K562 (cell line): ENCODE measurements around the gene RPL36AL. TPM values are rescaled to one million over a fixed set of nuclear protein-coding genes. Genes with fewer than 3 reads are reported as not detected.

Source experiments
- CCNT2 ChIP-seq: IDR thresholded peaks from 2 replicates; pipeline ENCODE4 v1.6.1; 2011; ENCODE audit warnings: borderline replicate concordance, low read depth, mild to moderate bottlenecking, moderate library complexity, mixed read lengths, low read length; ENCODE audit not compliant: insufficient read length; ENCODE audit errors: extremely low read depth
- MYNN ChIP-seq, 2 experiments: sonication (generic); formaldehyde crosslinking in 1 of 2; IDR thresholded peaks; 2 replicates each; pipeline versions ENCODE4 v1.5.0 to v1.6.1; 2016 to 2020; ENCODE audit warnings: antibody characterized with exemption in 1 of 2, missing genetic modification reagents in 1 of 2
- NEUROD1 ChIP-seq: fragments of 150-350 bp; IDR thresholded peaks from 2 replicates; pipeline ENCODE4 v1.6.1; 2014; ENCODE audit warnings: borderline replicate concordance, low read length, low read depth; ENCODE audit not compliant: partially characterized antibody
- SMC3 ChIP-seq: conservative IDR thresholded peaks from 2 replicates; pipeline ENCODE4 v1.6.1; 2011; ENCODE audit warnings: low read depth, low read length, improper control_type of control experiment; ENCODE audit not compliant: insufficient read depth
- YY1 ChIP-seq, 3 experiments: IDR thresholded peaks; 2 replicates each; pipeline ENCODE4 v1.6.1; 2011; ENCODE audit warnings: low read length in 2 of 3, mild to moderate bottlenecking in 2 of 3, moderate library complexity in 2 of 3, borderline replicate concordance in 1 of 3, control low read depth in 1 of 3, low read depth in 1 of 3; ENCODE audit not compliant: insufficient read depth in 3 of 3, insufficient replicate concordance in 2 of 3, control insufficient read depth in 1 of 3, insufficient read length in 1 of 3; ENCODE audit errors: extremely low read depth in 1 of 3
- ZNF347 ChIP-seq: fragments of 450-650 bp; formaldehyde crosslinking; IDR thresholded peaks from 2 replicates; pipeline ENCODE4 v1.4.0; 2020; ENCODE audit warnings: low read depth, mild to moderate bottlenecking, moderate library complexity
- ZNF408 ChIP-seq: fragments of 250-450 bp; sonication (Bioruptor Pico); IDR thresholded peaks from 2 replicates; pipeline ENCODE4 v1.4.0; 2020; ENCODE audit warnings: low read depth, mild to moderate bottlenecking, moderate library complexity
- ZNF75A ChIP-seq: fragments of 450-650 bp; formaldehyde crosslinking; IDR thresholded peaks from 2 replicates; pipeline ENCODE4 v1.4.0; 2020; ENCODE audit warnings: mild to moderate bottlenecking
- polyA plus RNA-seq, 8 experiments: library from polyadenylated mRNA; depleted of rRNA in 4 of 8; stranded (reverse) in 5 of 8; unstranded in 3 of 8; fragments of >200 nt; fragmentation: Nextera tagmentation in 2 of 8; fragmentation: Illumina TruSeq in 1 of 8; extraction: Ambion mirVana in 2 of 8; extraction: Trizol in 1 of 8; gene quantifications; 2 replicates each; pipeline versions ENCODE4 v1.2.1 to v1.2.3, GENCODE V29; 2011 to 2014; ENCODE audit warnings: inconsistent platforms in 1 of 8, missing spikeins in 1 of 8
- total RNA-seq, 7 experiments: library from RNA; depleted of rRNA in 6 of 7; stranded (reverse); fragments of >200 nt in 6 of 7; fragmentation: Illumina TruSeq in 2 of 7; extraction: Trizol in 2 of 7; gene quantifications; 2 replicates each; pipeline versions ENCODE4 v1.2.1 to v1.2.3, GENCODE V29; 2011 to 2021; ENCODE audit warnings: low replicate concordance in 1 of 7
- TF ChIP-seq, protein P1 (sequence below): fragments of 450-650 bp; formaldehyde crosslinking; IDR thresholded peaks from 2 replicates; pipeline ENCODE4 v1.4.0; 2020; ENCODE audit warnings: mild to moderate bottlenecking, moderate library complexity
- TF ChIP-seq, protein P2 (sequence below), 2 experiments: fragments of 450-650 bp; conservative IDR thresholded peaks; 2 replicates each; pipeline ENCODE4 v1.6.1; 2017; ENCODE audit warnings: mild to moderate bottlenecking in 2 of 2, moderate library complexity in 2 of 2
- TF ChIP-seq, protein P3 (sequence below): fragments of 200-800 bp; sonication (Bioruptor generic); IDR thresholded peaks from 2 replicates; pipeline ENCODE4 v1.6.1; 2017; ENCODE audit warnings: missing genetic modification characterization, missing compliant biosample characterization
- TF ChIP-seq, protein P4 (sequence below): sonication (generic); formaldehyde crosslinking; IDR thresholded peaks from 2 replicates; pipeline ENCODE4 v1.8.0; 2022; ENCODE audit warnings: mild to moderate bottlenecking, missing genetic modification reagents
- TF ChIP-seq, protein P5 (sequence below), 2 experiments: fragments of 450-650 bp; IDR thresholded peaks; 2 replicates each; pipeline ENCODE4 v1.6.1; 2016
- TF ChIP-seq, protein P6 (sequence below): fragments of 450-650 bp; IDR thresholded peaks from 2 replicates; pipeline ENCODE4 v1.6.1; 2014; ENCODE audit warnings: low read depth, mild to moderate bottlenecking, moderate library complexity, borderline replicate concordance

RPL36AL gene
- total and polyA plus RNA-seq, 9 of the 15 experiments (the other 6 are each of a cell fraction or from before 2014, with no cell fraction given): 146 to 674 (median 360) TPM

DNA sequence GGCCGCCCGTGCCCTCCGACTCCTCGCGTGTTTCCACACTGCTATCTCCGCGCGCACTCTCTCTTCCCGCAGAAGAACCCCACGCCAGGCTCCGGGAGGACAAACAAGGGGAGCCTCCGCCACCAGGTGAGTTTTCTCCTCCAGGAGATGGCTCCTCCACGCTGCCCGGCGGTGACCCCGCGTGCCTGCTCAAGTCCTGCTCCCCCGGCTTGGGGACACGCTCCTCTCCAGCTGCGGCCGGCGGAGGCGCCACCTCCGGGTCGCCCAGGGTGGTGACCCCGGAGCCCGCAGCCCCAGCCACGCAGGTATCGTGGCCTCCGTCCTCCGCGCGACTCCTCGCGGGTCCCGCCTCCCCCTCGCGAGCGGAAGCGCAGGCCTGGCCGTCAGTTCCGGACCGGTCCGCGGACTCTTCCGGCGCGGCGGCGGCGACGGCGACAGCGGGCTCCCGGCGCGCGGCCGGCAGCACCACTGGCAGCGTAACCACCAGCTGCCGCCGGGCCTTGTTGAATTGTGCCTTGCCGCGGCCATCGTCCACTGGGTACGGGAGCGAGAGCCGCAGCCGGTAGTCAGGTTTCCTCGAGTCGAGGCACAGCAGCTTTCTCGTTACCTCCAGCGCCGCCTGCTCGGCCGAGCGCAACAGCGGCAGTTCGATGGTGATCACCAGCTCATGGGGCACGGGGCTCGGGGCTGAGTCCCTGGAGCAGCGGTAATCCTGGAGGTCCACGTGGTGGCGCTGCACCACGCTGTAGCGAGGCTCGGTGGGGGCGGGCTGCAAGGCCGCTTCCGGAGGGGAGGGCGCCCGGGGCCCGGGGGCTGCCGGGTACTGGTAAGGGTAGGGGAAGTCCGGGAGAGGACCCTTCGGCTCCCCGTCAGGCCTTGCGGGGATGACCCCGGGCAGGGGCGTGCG is 13.5 kb upstream of the RPL36AL start (continued):
- TF ChIP-seq, protein P1, sequence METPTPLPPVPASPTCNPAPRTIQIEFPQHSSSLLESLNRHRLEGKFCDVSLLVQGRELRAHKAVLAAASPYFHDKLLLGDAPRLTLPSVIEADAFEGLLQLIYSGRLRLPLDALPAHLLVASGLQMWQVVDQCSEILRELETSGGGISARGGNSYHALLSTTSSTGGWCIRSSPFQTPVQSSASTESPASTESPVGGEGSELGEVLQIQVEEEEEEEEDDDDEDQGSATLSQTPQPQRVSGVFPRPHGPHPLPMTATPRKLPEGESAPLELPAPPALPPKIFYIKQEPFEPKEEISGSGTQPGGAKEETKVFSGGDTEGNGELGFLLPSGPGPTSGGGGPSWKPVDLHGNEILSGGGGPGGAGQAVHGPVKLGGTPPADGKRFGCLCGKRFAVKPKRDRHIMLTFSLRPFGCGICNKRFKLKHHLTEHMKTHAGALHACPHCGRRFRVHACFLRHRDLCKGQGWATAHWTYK: peak; percentile 64; the same call in 1 of the 2 replicates
- TF ChIP-seq ZNF408 (CRISPR knock-in tag): no peak
- TF ChIP-seq, protein P2, sequence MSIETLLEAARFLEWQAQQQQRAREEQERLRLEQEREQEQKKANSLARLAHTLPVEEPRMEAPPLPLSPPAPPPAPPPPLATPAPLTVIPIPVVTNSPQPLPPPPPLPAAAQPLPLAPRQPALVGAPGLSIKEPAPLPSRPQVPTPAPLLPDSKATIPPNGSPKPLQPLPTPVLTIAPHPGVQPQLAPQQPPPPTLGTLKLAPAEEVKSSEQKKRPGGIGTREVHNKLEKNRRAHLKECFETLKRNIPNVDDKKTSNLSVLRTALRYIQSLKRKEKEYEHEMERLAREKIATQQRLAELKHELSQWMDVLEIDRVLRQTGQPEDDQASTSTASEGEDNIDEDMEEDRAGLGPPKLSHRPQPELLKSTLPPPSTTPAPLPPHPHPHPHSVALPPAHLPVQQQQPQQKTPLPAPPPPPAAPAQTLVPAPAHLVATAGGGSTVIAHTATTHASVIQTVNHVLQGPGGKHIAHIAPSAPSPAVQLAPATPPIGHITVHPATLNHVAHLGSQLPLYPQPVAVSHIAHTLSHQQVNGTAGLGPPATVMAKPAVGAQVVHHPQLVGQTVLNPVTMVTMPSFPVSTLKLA (conservative IDR thresholded peaks at IDR 0.05): peak; percentile 50 to 89
- TF ChIP-seq, protein P3, sequence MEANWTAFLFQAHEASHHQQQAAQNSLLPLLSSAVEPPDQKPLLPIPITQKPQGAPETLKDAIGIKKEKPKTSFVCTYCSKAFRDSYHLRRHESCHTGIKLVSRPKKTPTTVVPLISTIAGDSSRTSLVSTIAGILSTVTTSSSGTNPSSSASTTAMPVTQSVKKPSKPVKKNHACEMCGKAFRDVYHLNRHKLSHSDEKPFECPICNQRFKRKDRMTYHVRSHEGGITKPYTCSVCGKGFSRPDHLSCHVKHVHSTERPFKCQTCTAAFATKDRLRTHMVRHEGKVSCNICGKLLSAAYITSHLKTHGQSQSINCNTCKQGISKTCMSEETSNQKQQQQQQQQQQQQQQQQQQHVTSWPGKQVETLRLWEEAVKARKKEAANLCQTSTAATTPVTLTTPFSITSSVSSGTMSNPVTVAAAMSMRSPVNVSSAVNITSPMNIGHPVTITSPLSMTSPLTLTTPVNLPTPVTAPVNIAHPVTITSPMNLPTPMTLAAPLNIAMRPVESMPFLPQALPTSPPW: peak; percentile 93
- no peak for TF ChIP-seq MYNN (IDR thresholded peaks at IDR 0.05)
- no peak for TF ChIP-seq MYNN (CRISPR knock-in tag; IDR thresholded peaks at IDR 0.05)
- TF ChIP-seq, protein P4, sequence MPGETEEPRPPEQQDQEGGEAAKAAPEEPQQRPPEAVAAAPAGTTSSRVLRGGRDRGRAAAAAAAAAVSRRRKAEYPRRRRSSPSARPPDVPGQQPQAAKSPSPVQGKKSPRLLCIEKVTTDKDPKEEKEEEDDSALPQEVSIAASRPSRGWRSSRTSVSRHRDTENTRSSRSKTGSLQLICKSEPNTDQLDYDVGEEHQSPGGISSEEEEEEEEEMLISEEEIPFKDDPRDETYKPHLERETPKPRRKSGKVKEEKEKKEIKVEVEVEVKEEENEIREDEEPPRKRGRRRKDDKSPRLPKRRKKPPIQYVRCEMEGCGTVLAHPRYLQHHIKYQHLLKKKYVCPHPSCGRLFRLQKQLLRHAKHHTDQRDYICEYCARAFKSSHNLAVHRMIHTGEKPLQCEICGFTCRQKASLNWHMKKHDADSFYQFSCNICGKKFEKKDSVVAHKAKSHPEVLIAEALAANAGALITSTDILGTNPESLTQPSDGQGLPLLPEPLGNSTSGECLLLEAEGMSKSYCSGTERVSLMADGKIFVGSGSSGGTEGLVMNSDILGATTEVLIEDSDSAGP (CRISPR knock-in tag): no peak
- TF ChIP-seq ZNF75A (CRISPR knock-in tag): no peak
- TF ChIP-seq NEUROD1: peak; percentile 61
- TF ChIP-seq, protein P5, sequence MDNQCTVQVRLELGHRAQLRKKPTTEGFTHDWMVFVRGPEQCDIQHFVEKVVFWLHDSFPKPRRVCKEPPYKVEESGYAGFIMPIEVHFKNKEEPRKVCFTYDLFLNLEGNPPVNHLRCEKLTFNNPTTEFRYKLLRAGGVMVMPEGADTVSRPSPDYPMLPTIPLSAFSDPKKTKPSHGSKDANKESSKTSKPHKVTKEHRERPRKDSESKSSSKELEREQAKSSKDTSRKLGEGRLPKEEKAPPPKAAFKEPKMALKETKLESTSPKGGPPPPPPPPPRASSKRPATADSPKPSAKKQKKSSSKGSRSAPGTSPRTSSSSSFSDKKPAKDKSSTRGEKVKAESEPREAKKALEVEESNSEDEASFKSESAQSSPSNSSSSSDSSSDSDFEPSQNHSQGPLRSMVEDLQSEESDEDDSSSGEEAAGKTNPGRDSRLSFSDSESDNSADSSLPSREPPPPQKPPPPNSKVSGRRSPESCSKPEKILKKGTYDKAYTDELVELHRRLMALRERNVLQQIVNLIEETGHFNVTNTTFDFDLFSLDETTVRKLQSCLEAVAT (IDR thresholded peaks at IDR 0.05): peak; percentile 54 to 65; a peak in 3 of 4 replicates
- TF ChIP-seq, protein P6, sequence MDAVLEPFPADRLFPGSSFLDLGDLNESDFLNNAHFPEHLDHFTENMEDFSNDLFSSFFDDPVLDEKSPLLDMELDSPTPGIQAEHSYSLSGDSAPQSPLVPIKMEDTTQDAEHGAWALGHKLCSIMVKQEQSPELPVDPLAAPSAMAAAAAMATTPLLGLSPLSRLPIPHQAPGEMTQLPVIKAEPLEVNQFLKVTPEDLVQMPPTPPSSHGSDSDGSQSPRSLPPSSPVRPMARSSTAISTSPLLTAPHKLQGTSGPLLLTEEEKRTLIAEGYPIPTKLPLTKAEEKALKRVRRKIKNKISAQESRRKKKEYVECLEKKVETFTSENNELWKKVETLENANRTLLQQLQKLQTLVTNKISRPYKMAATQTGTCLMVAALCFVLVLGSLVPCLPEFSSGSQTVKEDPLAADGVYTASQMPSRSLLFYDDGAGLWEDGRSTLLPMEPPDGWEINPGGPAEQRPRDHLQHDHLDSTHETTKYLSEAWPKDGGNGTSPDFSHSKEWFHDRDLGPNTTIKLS: peak; percentile 75
- peak; percentile 46 for TF ChIP-seq SMC3
- peak in 1 of 3 experiments; percentile 61 for TF ChIP-seq YY1 (IDR thresholded peaks at IDR 0.05; ENCODE audit: borderline replicate concordance in 1 of 3, control insufficient read depth in 1 of 3, extremely low read depth in 1 of 3, insufficient read depth in 3 of 3, insufficient read length in 1 of 3, insufficient replicate concordance in 2 of 3, low read depth in 1 of 3, low read length in 2 of 3)
- TF ChIP-seq ZNF347 (CRISPR knock-in tag): no peak
- peak; percentile 71 for TF ChIP-seq CCNT2
